Lung microvascular endothelial cell (primary cell): ENCODE data around the gene PPP2R5C. TPM values are rescaled to one million over a fixed set of nuclear protein-coding genes. Genes with fewer than 3 reads are reported as not detected.

ENCODE experiments used
- DNase-seq, 2 donors: peaks; one replicate each; pipeline versions ENCODE4 v3.0.0 to v3.0.0-alpha.2; 2010; ENCODE audit warnings: low read depth in 2 of 2
- total RNA-seq: library from RNA; depleted of rRNA; stranded (reverse); fragments of >200 nt; gene quantifications from 2 replicates; pipeline ENCODE4 v1.2.1, GENCODE V29; 2014

Gene PPP2R5C
- total RNA-seq, 1 donor from 2014 or later, result 65.9 TPM

- peak in 1 of 2 donors; percentile 32 for DNase-seq
These were observed 100.7 kb downstream of the PPP2R5C start for GRCh38 chr14:101862177-101862576.

DNA sequence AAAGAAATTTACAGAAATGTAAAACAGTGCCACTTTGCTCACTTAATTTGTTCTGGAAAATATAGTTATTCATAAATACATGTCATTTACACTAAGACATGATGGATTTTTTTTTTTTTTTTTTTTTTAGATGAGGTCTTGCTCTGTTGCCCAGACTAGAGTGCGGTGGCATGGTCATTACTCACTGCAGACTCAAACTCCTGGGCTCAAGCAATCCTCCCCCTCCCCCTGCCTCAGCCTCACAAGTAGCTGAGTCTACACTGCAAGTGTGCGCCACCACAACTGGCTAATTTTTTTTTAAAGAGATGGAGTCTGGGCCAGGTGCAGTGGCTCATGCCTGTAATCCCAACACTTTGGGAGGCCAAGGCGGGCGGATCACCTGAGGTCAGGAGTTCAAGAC, 101.2 kb downstream of the PPP2R5C start:
- no peak for DNase-seq

- no peak for DNase-seq
These were observed 103.8 kb downstream of the PPP2R5C start for GRCh38 chr14:101865288-101865687.

DNA sequence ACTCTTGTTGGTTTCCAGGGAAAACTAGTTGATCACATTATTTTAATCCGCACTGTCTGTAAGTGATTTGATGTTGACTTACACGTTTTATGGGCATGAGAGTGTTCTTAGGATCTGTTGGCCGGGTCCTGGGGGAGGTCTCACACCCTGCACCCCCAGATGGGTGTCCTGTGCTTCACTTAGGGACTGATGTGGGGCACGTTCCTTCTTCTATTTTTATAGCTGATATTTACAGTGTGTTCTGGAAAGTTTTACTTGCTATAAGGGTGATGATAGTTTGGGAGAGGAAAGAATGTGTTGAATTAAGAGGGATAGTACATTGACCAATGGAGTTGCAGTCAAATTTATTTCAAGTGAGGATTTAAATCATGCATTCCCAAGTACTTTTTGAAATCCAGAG, 106.3 kb downstream of the PPP2R5C start:
- DNase-seq, result no peak

DNA sequence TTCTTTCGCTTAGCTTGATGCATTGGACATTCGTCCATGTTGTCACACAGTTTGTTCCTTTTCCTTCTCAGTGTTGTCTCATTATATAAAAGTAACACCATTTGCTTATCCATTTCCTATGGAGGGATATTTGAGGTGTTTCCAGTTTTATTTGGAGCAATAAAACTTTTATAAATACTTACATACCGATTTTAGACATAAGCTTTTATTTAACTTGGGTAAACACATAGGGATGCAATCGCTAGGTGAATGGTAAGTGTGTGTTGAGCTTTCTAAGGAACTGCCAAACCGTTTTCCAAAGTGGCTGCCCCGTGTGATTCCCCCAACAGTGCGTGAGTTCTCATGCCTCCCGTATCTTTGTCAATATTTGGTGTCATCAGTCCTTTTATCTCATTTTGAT, 107.7 kb downstream of the PPP2R5C start:
- DNase-seq, result no peak

GRCh38 chr14:101870273-101870939, 108.9 kb downstream of the PPP2R5C start:
- no peak for DNase-seq

- no peak for DNase-seq
These were observed 110.8 kb downstream of the PPP2R5C start for GRCh38 chr14:101872346-101872745.

DNA sequence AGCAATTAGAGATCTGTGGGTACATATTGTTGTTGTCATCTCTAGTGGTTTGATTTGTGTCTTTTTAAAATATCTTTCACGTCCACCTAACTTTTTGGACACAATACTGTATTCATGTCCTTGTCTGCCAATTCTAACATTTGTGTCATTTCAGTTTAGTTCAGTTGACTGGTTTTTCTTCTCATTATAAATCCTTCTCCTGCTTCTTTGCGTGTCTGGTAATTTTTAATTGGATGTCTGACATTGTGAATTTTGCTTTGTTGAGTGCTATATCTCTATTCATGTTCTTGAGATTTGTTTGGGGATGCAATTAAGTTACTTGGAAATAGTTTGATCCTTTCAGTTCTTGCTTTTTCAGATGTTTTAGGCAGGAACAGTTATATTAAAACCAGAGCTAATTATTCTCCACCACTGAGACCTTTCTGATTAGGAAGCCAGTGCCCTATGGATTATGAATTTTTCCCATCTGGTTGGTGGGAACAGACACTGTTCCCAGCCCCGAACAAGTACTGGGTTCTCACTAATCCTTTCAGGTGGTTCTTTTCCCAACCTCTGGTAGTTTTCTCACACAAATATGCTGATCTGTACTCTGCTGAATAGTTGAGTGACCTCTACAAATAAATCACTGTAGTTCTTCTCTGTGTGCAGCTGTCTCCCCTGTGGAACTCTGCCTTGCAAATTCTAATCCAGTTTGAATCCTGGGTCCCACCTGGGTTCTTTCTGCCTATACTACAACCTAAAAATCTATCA, 111.7 kb downstream of the PPP2R5C start:
- DNase-seq, result no peak

GRCh38 chr14:101873991-101874390, 112.5 kb downstream of the PPP2R5C start:
- peak; percentile 26 to 49 for DNase-seq

GRCh38 chr14:101875041-101875726, 113.7 kb downstream of the PPP2R5C start:
- no peak for DNase-seq

DNA sequence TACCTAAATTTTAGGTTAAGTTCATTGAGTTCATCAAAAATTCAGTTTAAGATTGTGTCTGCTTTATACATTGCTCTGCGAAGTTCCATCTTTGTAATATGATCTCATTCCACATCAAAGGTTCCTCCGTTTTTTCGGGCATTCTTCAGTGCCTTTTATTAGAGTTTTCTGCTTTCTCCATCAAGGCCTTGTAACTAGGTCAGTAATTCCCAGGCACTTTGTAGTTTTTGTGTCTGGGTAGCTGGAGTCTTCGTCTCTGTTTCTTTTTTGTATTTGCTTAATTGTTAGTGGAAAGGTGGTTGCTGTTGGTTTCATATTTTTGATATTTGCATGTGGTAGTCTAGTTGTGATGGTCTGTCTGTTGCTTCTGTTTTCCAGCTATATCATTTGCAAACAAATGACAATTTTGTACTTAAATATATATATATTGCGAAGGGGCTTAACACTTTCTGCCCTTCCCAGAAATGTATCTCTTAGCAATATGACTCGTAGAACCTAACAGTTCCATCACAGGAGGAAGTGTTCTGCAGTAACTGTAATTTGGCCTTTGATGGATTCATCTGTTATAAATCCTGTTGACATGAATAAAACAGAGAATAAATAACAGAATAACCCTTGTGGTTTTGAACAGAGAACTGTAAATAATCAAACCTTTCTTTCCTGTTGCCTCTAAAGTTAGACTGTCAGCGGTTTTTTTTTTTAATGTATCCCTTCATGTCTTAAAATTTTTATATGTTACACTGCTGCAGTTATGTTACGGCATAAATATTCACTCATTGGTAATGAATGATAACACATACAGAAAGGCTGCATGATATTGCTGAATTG, 114.4 kb downstream of the PPP2R5C start:
- peak; percentile 20 to 43 for DNase-seq

DNA sequence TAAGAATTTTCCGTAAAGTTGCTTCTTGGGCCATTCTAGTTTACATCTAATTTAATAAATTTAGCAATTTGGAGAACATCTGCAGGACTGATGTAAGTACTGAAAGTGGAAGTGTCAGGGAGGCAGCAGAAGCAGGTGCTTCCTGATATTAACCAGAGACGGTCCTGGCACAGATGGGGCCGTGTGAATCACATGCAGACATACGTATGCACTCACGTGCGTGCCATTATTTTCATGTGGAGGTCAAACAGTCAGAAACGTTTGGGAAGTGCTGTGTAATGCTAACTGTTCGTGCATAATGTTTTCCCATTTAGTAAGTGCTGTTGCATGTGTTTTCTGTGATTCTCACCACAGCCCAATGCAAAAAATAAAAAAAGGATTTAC, 115.0 kb downstream of the PPP2R5C start:
- DNase-seq, result peak; percentile 100

GRCh38 chr14:101877766-101878165, 116.3 kb downstream of the PPP2R5C start:
- no peak for DNase-seq

DNA sequence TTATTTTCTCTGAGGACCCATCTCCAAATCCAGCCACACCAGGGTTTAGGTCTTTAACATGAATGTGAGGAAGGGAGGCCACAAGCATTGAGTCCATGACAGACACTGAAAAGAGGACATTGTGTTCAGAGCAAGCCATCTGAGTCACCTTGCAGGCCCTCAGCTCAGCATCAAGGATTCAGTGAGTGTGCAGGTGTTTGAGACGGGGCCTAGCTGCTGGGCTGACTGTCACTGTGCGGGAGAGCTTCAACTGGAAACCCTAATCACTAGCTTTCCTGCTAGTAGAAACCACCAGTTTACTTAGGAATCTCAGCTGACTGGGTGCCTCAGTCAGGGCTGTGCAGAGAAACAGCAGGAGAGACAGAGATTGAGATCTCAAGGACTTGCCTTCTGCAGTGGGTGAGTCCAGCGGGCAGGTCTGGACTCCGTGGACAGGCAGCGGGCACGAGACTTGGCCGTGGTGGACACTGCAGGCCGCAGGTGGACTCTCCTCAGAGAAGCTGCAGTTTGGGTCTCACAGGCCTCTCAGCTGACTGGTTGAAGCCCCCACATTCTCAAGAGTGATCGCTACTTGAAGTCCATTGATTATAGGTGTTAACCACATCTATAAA, 116.8 kb downstream of the PPP2R5C start:
- no peak for DNase-seq

- DNase-seq, result no peak
These were observed 117.5 kb downstream of the PPP2R5C start for GRCh38 chr14:101878822-101879528.

- DNase-seq, result no peak
These were observed 118.2 kb downstream of the PPP2R5C start for GRCh38 chr14:101879529-101880336.

DNA sequence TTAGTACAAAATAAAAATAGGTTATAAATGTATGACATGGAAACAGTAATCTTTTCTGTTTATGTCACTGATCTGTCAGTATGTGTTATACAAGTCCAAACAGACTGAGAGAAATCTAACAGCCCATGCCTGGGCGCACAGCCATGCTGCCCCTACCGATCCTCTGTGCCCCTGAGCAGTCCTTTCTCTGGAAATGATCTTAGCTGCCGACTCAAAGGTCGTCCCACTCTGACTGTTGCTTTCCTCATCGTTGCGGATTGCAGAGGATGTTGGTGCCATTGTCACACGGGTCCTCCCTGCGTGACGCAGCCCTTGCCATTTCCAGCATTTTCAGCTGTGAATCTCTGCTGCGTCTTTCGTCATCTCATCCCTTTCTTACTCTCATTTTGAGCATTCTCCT, 119.9 kb downstream of the PPP2R5C start:
- DNase-seq, result no peak

DNA sequence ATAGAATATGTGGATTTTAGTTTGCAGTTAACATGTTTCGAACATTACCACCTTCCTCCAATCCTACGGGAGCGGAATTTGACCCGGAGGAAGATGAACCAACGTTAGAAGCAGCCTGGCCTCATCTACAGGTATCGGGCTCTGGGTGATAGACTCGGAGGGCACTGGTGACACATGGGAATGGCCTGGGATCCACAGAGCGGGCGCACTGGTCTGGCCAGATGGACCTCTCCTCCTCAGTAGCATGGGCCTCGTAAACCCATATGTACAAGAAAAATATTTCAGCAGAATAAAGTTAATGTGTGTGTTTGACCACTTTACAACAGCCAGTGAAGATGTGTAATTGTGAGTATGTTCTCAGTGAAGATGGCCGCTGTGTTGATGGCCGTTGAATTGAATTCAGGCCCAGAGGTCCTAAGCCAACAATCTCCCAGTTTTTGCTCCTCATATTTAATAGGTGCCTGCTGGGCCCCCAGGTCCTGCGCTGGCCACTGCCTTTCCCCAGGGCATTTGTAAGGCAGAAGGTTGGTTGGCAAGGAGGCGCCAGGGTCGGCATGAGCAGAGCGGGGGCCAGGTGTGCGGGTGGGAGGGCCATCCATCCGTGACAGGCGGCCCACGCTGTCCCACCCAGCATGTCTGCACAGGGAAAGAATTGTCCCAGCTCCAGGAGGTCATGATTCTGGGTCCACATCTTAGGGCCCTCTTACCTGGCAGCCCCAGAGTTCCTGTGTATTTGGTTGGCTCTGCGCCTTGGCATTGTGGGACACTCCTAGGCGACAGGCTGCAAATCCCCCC, 120.8 kb downstream of the PPP2R5C start:
- no peak for DNase-seq
